MM.1S (cell line): ENCODE measurements around the gene MBLAC1.

Experiments
- DNase-seq: peaks from one replicate; pipeline ENCODE4 v3.0.0-alpha.2; 2015
- H2AFZ ChIP-seq: fragments of 300-600 bp; sonication (generic); 2 replicates; pipeline ENCODE4 v1.6.0; 2016; ENCODE audit warnings: antibody characterized with exemption, low read length
- H3F3A ChIP-seq: fragments of 300-600 bp; sonication (generic); 2 replicates; pipeline ENCODE4 v1.6.1; 2016; ENCODE audit warnings: mild to moderate bottlenecking, antibody characterized with exemption, low read length, moderate library complexity, mixed read lengths; ENCODE audit not compliant: insufficient read depth
- H3K27ac ChIP-seq: fragments of 300-600 bp; sonication (generic); 2 replicates; pipeline ENCODE4 v1.5.1; 2016; ENCODE audit warnings: mild to moderate bottlenecking, low read length
- H3K27me3 ChIP-seq: fragments of 300-600 bp; sonication (generic); replicated peaks from 2 replicates; pipeline ENCODE4 v1.6.0; 2016; ENCODE audit warnings: low read length; ENCODE audit not compliant: insufficient read depth
- H3K36me3 ChIP-seq: fragments of 300-600 bp; sonication (generic); replicated peaks from 2 replicates; pipeline ENCODE4 v1.6.1; 2016; ENCODE audit warnings: mild to moderate bottlenecking, low read length, mixed read lengths; ENCODE audit not compliant: insufficient read depth
- H3K4me1 ChIP-seq: fragments of 300-600 bp; sonication (generic); 2 replicates; pipeline ENCODE4 v1.6.1; 2016; ENCODE audit warnings: low read length, mixed read lengths
- H3K4me2 ChIP-seq: fragments of 300-600 bp; sonication (generic); 2 replicates; pipeline ENCODE4 v1.6.0; 2016; ENCODE audit warnings: low read depth, low read length
- H3K4me3 ChIP-seq: fragments of 300-600 bp; sonication (generic); 2 replicates; pipeline ENCODE4 v1.5.1; 2016; ENCODE audit warnings: low read length, mixed read lengths
- H3K79me2 ChIP-seq: fragments of 300-600 bp; sonication (generic); 2 replicates; pipeline ENCODE4 v1.6.1; 2016; ENCODE audit warnings: mixed run types, low read length, mixed read lengths
- H3K9ac ChIP-seq: fragments of 300-600 bp; sonication (generic); 2 replicates; pipeline ENCODE4 v1.6.1; 2016; ENCODE audit warnings: low read length, mixed read lengths
- H3K9me2 ChIP-seq: fragments of 300-600 bp; sonication (generic); replicated peaks from 2 replicates; pipeline ENCODE4 v1.6.1; 2016; ENCODE audit warnings: mild to moderate bottlenecking, low read length, mixed read lengths; ENCODE audit not compliant: insufficient read depth
- H3K9me3 ChIP-seq: fragments of 300-600 bp; sonication (generic); replicated peaks from 2 replicates; pipeline ENCODE4 v1.6.1; 2016; ENCODE audit warnings: mild to moderate bottlenecking, low read length, mixed read lengths; ENCODE audit not compliant: insufficient read depth
- H4K20me1 ChIP-seq: fragments of 300-600 bp; sonication (generic); 2 replicates; pipeline ENCODE4 v1.6.1; 2016; ENCODE audit warnings: mild to moderate bottlenecking, low read length, moderate library complexity, mixed read lengths; ENCODE audit not compliant: insufficient read depth
- EZH2 ChIP-seq: fragments of 300-600 bp; sonication (generic); optimal IDR thresholded peaks from 2 replicates; pipeline ENCODE3; 2017; ENCODE audit warnings: low read depth, mild to moderate bottlenecking, antibody characterized with exemption, low read length, mixed read lengths
- EZH2phosphoT487 ChIP-seq: fragments of 300-600 bp; sonication (generic); IDR thresholded peaks from 2 replicates; pipeline ENCODE4 v1.6.1; 2018; ENCODE audit warnings: antibody characterized with exemption, low read length
- TF ChIP-seq, protein P1 (sequence below): fragments of 300-600 bp; sonication (generic); IDR thresholded peaks from 2 replicates; pipeline ENCODE4 v1.5.1; 2016; ENCODE audit warnings: antibody characterized with exemption, low read length, mixed read lengths

The MBLAC1 gene

DNA sequence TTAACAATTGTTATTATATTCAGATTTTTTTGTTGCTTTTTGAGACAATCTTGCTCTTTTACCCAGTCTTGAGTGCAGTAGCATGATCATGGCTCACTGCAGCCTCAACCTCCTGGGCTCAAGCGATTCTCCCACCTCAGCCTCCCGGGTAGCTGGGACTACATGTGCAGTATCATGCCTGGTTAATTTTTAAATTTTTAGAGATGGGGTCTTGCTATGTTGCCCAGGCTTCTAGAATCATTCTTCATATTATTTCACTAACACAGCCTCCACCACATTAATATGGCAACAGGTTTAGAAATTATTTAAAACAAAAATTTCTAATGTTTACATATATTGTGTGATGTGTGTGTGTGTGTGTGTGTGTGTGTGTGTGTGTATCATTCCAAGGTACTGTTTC lies 20.5 kb downstream of the MBLAC1 start:
- Histone ChIP-seq H3K9me2 (no peaks in the 10 kb centered on the region), H2AFZ (no peak overlapping the region), H3K4me3 (no peak overlapping the region), H3K9ac (no peak overlapping the region), H3K4me1 (peaks cover 10% of the 10 kb centered on the region), H3K79me2 (peaks cover 18% of the 10 kb centered on the region), H4K20me1 (no peaks in the 10 kb centered on the region), H3K9me3 (no peaks in the 10 kb centered on the region), H3K4me2 (no peak overlapping the region), H3F3A (peaks cover 14% of the 10 kb centered on the region; the same call in 1 of the 2 replicates), H3K36me3 (no peaks in the 10 kb centered on the region), H3K27me3 (no peaks in the 10 kb centered on the region), H3K27ac (no peak overlapping the region)
- TF ChIP-seq, protein P1, sequence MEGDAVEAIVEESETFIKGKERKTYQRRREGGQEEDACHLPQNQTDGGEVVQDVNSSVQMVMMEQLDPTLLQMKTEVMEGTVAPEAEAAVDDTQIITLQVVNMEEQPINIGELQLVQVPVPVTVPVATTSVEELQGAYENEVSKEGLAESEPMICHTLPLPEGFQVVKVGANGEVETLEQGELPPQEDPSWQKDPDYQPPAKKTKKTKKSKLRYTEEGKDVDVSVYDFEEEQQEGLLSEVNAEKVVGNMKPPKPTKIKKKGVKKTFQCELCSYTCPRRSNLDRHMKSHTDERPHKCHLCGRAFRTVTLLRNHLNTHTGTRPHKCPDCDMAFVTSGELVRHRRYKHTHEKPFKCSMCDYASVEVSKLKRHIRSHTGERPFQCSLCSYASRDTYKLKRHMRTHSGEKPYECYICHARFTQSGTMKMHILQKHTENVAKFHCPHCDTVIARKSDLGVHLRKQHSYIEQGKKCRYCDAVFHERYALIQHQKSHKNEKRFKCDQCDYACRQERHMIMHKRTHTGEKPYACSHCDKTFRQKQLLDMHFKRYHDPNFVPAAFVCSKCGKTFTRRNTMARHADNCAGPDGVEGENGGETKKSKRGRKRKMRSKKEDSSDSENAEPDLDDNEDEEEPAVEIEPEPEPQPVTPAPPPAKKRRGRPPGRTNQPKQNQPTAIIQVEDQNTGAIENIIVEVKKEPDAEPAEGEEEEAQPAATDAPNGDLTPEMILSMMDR, result no peak
- TF ChIP-seq EZH2 (no peak), EZH2phosphoT487 (no peak)
- no peak for DNase-seq

GRCh38 chr7:100148225-100148558 lies 21.4 kb downstream of the MBLAC1 start:
- H3F3A ChIP-seq, result peaks cover 17% of the 10 kb centered on the region; the same call in 1 of the 2 replicates
- no peak for TF ChIP-seq EZH2
- TF ChIP-seq EZH2phosphoT487, result no peak
- TF ChIP-seq, protein P1, result no peak
- DNase-seq, result no peak
- peaks cover 10% of the 10 kb centered on the region for H3K4me1 ChIP-seq
- H3K36me3 ChIP-seq, result no peaks in the 10 kb centered on the region
- peak overlapping the region; percentile 6; the same call in 1 of the 2 replicates for H3K27ac ChIP-seq
- no peaks in the 10 kb centered on the region for H3K27me3 ChIP-seq
- H3K4me3 ChIP-seq, result peak overlapping the region; percentile 54
- peak overlapping the region; percentile 30; the same call in 1 of the 2 replicates for H3K9ac ChIP-seq
- no peaks in the 10 kb centered on the region for H4K20me1 ChIP-seq
- H3K4me2 ChIP-seq, result peak overlapping the region; percentile 73
- H3K9me3 ChIP-seq, result no peaks in the 10 kb centered on the region
- H2AFZ ChIP-seq, result peak overlapping the region; percentile 81
- H3K79me2 ChIP-seq, result peaks cover 18% of the 10 kb centered on the region
- no peaks in the 10 kb centered on the region for H3K9me2 ChIP-seq

DNA sequence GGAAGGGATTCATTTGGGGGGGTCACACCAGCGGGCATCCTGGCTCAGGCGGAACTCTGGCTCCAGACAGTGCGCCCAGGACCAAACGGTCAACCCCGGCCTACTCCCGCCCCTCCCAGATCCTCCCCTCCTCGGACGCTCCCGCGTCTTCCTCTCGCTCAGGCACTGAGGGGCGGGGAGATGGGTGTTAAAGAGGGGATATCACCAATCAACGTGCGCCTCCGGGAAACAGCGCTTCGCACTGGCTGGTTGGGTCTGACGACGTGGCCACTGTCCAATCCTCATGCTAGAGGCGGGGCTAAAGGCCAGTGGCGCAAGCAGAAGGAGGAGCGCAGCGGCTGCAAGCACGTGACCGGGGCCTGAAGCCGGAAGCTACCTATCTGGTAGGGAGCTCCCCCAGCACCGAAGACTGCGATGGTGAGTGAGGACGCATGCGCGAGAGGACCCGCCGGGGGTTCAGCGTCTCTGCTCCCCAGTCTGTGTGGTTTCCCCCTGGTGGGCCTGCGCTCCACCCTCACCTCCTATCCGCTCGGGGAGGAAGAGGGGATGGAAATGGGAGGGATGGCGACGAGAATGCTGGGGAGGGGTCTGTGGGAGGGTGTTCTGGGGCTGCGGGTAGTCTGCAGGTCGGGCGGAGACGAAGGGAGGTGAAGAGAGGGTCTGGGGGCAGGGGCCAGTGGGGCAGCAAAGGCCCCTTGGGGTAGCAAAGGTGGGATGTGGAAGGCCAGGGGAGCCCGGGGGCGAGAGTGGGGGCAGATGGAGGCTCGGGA lies 22.0 kb downstream of the MBLAC1 start, which contains the start of gene LAMTOR4:
Gene LAMTOR4, plus strand, starts transcription at position 360 of the 770 bp plus-strand sequence. Its CDS starts 55 bp downstream, at position 415.
- no peaks in the 10 kb centered on the region for H3K9me2 ChIP-seq
- no peaks in the 10 kb centered on the region for H3K36me3 ChIP-seq
- peaks cover 19% of the 10 kb centered on the region for H3K79me2 ChIP-seq
- peak within 1 kb of the TSS; percentile 89 for H3K9ac ChIP-seq
- peak within 1 kb of the TSS; percentile 88 for H2AFZ ChIP-seq
- H3K27ac ChIP-seq, result peak within 1 kb of the TSS; percentile 51; the same call in 1 of the 2 replicates
- H3K4me1 ChIP-seq, result peaks cover 10% of the 10 kb centered on the region
- TF ChIP-seq EZH2 (no peak), EZH2phosphoT487 (no peak)
- TF ChIP-seq, protein P1, result no peak
- H3K4me3 ChIP-seq, result peak within 1 kb of the TSS; percentile 85
- DNase-seq, result peak; percentile 99
- no peaks in the 10 kb centered on the region for H3K27me3 ChIP-seq
- H3F3A ChIP-seq, result peaks cover 17% of the 10 kb centered on the region; the same call in 1 of the 2 replicates
- peak within 1 kb of the TSS; percentile 93 for H3K4me2 ChIP-seq
- no peaks in the 10 kb centered on the region for H4K20me1 ChIP-seq
- H3K9me3 ChIP-seq, result no peaks in the 10 kb centered on the region
